Fibroblast of lung (primary cell): ENCODE measurements around the gene WWC2.

Experiments
- EZH2 ChIP-seq: IDR thresholded peaks from 2 replicates; pipeline ENCODE4 v1.5.1; 2012; ENCODE audit warnings: low read length, control low read depth, mild to moderate bottlenecking; ENCODE audit errors: missing control alignments
- TF ChIP-seq, protein P1 (sequence below), 2 donors: IDR thresholded peaks in 1 of 2; conservative IDR thresholded peaks in 1 of 2; 1 replicate in 1 of 2; 2 replicates in 1 of 2; pipeline ENCODE4 v1.5.1; 2011 to 2012; ENCODE audit warnings: low read length in 2 of 2, control low read depth in 1 of 2, inconsistent platforms in 1 of 2, low read depth in 1 of 2, mild to moderate bottlenecking in 1 of 2

DNA sequence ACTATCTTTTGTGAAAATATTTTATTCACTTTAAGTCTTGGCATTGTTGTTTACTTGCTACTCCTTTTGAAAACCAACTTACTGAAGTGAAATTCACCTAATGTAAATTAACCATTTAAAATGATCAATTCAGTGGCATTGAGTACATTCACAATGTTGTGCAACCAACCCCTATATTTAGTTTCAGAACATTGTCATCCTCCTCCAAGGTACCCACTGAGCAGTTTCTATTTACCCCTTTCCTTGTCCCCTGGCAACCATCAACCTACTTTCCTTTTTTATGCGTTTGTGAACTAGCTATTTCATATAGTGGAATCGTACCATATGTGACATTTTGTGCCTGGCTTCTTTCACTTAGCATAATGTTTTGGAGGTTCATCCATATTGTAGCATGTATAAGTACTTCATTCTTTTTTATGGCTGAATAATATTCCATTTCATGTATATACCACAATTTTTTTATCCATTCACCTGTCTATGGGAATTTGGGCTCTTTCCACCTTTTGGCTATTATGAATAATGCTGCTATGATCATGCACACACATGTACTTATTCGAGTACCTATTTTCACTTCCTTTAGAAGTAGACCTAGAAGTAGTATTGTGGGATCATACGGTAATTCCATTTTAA, 85.0 kb downstream of the WWC2 start:
- TF ChIP-seq, protein P1, sequence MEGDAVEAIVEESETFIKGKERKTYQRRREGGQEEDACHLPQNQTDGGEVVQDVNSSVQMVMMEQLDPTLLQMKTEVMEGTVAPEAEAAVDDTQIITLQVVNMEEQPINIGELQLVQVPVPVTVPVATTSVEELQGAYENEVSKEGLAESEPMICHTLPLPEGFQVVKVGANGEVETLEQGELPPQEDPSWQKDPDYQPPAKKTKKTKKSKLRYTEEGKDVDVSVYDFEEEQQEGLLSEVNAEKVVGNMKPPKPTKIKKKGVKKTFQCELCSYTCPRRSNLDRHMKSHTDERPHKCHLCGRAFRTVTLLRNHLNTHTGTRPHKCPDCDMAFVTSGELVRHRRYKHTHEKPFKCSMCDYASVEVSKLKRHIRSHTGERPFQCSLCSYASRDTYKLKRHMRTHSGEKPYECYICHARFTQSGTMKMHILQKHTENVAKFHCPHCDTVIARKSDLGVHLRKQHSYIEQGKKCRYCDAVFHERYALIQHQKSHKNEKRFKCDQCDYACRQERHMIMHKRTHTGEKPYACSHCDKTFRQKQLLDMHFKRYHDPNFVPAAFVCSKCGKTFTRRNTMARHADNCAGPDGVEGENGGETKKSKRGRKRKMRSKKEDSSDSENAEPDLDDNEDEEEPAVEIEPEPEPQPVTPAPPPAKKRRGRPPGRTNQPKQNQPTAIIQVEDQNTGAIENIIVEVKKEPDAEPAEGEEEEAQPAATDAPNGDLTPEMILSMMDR (conservative IDR thresholded peaks at IDR 0.05 in 1 of 2, IDR thresholded peaks at IDR 0.05 in 1 of 2; ENCODE audit: low read depth in 1 of 2, low read length in 2 of 2) = no peak
- no peak for TF ChIP-seq EZH2
